A549 (cell line): ENCODE data around the gene RPL27. TPM values are rescaled to one million over a fixed set of nuclear protein-coding genes. Genes with fewer than 3 reads are reported as not detected.

Source experiments
- ATAC-seq, 2 experiments: fragments of 200-7000 bp in 1 of 2; fragments of >200 bp in 1 of 2; cut with Nextera tagmentation in 1 of 2; cut with Tn5 transposase in 1 of 2; 3 replicates each; pipeline versions ENCODE4 v1.8.0 to v1.9.1; 2018 to 2020; ENCODE audit warnings: mild to moderate bottlenecking in 1 of 2, moderate library complexity in 1 of 2
- CTCF ChIA-PET: fragments of 300-600 bp; sonication (Branson Sonifier 250); formaldehyde crosslinking; extraction: SDS; loops from one replicate; lab custom pipeline; 2021; ENCODE audit warnings: antibody characterized with exemption, inconsistent platforms; lab: Yijun Ruan, JAX
- POLR2A ChIA-PET: fragments of 350-600 bp; formaldehyde crosslinking; extraction: SDS; loops from one replicate; lab custom pipeline; 2021; ENCODE audit warnings: antibody characterized with exemption, inconsistent platforms; lab: Yijun Ruan, JAX
- DNase-seq, 2 experiments: peaks; one replicate each; pipeline versions ENCODE4 v3.0.0 to v3.0.0-alpha.2; 2011 to 2016; ENCODE audit warnings: low read depth in 1 of 2, low spot score in 1 of 2
- FAIRE-seq: peaks from 2 replicates; lab custom pipeline; 2011; peaks lifted over from hg19 to GRCh38; lab: Jason Lieb, UNC
- H3K27ac ChIP-seq, 2 experiments: fragments of >200 bp; sonication (Bioruptor Twin); formaldehyde crosslinking; 3 replicates each; pipeline ENCODE4 v1.5.1; 2016 to 2017
- H3K4me1 ChIP-seq: fragments of >200 bp; sonication (Bioruptor Twin); formaldehyde crosslinking; 3 replicates; pipeline ENCODE4 v1.6.1; 2016
- H3K4me2 ChIP-seq: fragments of >200 bp; sonication (Bioruptor Twin); formaldehyde crosslinking; 3 replicates; pipeline ENCODE4 v1.6.1; 2016
- H3K4me3 ChIP-seq: fragments of >200 bp; sonication (Bioruptor Twin); formaldehyde crosslinking; 3 replicates; pipeline ENCODE4 v1.5.1; 2016
- H3K9me3 ChIP-seq: fragments of >200 bp; sonication (Bioruptor Twin); formaldehyde crosslinking; 3 replicates; pipeline ENCODE4 v1.6.1; 2016
- BCL3 ChIP-seq: fragments of >200 bp; sonication (Bioruptor Twin); formaldehyde crosslinking; IDR thresholded peaks from 3 replicates; pipeline ENCODE4 v1.6.1; 2016
- BHLHE40 ChIP-seq: IDR thresholded peaks from 2 replicates; pipeline ENCODE4 v1.6.1; 2012; ENCODE audit warnings: low read depth, low read length, inconsistent platforms
- CHD2 ChIP-seq: fragments of 150-350 bp; IDR thresholded peaks from 2 replicates; pipeline ENCODE4 v1.6.1; 2014; ENCODE audit warnings: low read length; ENCODE audit not compliant: partially characterized antibody
- EP300 ChIP-seq, 2 experiments: fragments of >200 bp; sonication (Bioruptor Twin); formaldehyde crosslinking; IDR thresholded peaks; 2 replicates in 1 of 2; 3 replicates in 1 of 2; pipeline ENCODE4 v1.6.1; 2016 to 2017
- ESRRA ChIP-seq: fragments of 150-350 bp; IDR thresholded peaks from 2 replicates; pipeline ENCODE4 v1.6.1; 2014; ENCODE audit warnings: mild to moderate bottlenecking, low read length, borderline replicate concordance
- FOSB ChIP-seq: fragments of 250-450 bp; sonication (Bioruptor Pico); IDR thresholded peaks from 2 replicates; pipeline ENCODE4 v1.5.0; 2020; ENCODE audit warnings: mild to moderate bottlenecking, moderate library complexity
- FOSL2 ChIP-seq, 2 experiments: fragments of 450-650 bp in 1 of 2; fragments of >200 bp in 1 of 2; sonication (Bioruptor Twin) in 1 of 2; formaldehyde crosslinking; IDR thresholded peaks; 2 replicates each; pipeline versions ENCODE4 v1.5.0 to v1.6.1; 2016 to 2020; ENCODE audit warnings: mild to moderate bottlenecking in 1 of 2, moderate library complexity in 1 of 2
- GATA3 ChIP-seq: IDR thresholded peaks from 2 replicates; pipeline ENCODE4 v1.6.1; 2012; ENCODE audit warnings: borderline replicate concordance
- HDAC2 ChIP-seq: fragments of 200-600 bp; sonication (generic); IDR thresholded peaks from 2 replicates; pipeline ENCODE4 v1.6.1; 2016
- HOXA7 ChIP-seq: fragments of 250-450 bp; sonication (Bioruptor Pico); IDR thresholded peaks from 2 replicates; pipeline ENCODE4 v1.5.0; 2020; ENCODE audit warnings: mild to moderate bottlenecking, moderate library complexity
- HOXB5 ChIP-seq: fragments of 250-450 bp; sonication (Bioruptor Pico); IDR thresholded peaks from 2 replicates; pipeline ENCODE4 v1.5.0; 2020; ENCODE audit warnings: mild to moderate bottlenecking, moderate library complexity
- JUN ChIP-seq, 2 experiments: fragments of >200 bp; sonication (Bioruptor Twin); formaldehyde crosslinking; IDR thresholded peaks; 2 replicates in 1 of 2; 3 replicates in 1 of 2; pipeline ENCODE4 v1.6.1; 2016 to 2017
- KDM5A ChIP-seq: fragments of 200-600 bp; sonication (generic); IDR thresholded peaks from 2 replicates; pipeline ENCODE4 v1.6.1; 2016; ENCODE audit warnings: antibody characterized with exemption, mild to moderate bottlenecking
- MAFK ChIP-seq: fragments of 450-650 bp; IDR thresholded peaks from 2 replicates; pipeline ENCODE4 v1.6.1; 2014; ENCODE audit not compliant: partially characterized antibody
- MAZ ChIP-seq: fragments of 150-350 bp; IDR thresholded peaks from 2 replicates; pipeline ENCODE4 v1.6.1; 2014; ENCODE audit warnings: antibody characterized with exemption, low read depth, low read length, borderline replicate concordance
- POLR2A ChIP-seq: IDR thresholded peaks from 2 replicates; pipeline ENCODE4 v1.6.1; 2012; ENCODE audit warnings: mild to moderate bottlenecking, low read length
- RARB ChIP-seq: fragments of 250-450 bp; sonication (Bioruptor Pico); IDR thresholded peaks from 2 replicates; pipeline ENCODE4 v1.8.0; 2021; ENCODE audit warnings: mild to moderate bottlenecking, moderate library complexity
- RCOR1 ChIP-seq: fragments of 150-350 bp; IDR thresholded peaks from 2 replicates; pipeline ENCODE4 v1.6.1; 2014; ENCODE audit warnings: antibody characterized with exemption, low read length, low read depth
- USF2 ChIP-seq: fragments of 450-650 bp; IDR thresholded peaks from 2 replicates; pipeline ENCODE4 v1.6.1; 2014; ENCODE audit warnings: antibody characterized with exemption
- ZC3H11A ChIP-seq: fragments of 450-650 bp; IDR thresholded peaks from 2 replicates; pipeline ENCODE4 v1.6.1; 2014; ENCODE audit warnings: antibody characterized with exemption, mild to moderate bottlenecking
- ZNF302 ChIP-seq: fragments of 250-450 bp; sonication (Bioruptor Pico); IDR thresholded peaks from 2 replicates; pipeline ENCODE4 v1.9.0; 2021; ENCODE audit warnings: inconsistent platforms, mild to moderate bottlenecking, moderate library complexity
- ZSCAN20 ChIP-seq: fragments of 250-450 bp; sonication (Bioruptor Pico); IDR thresholded peaks from 2 replicates; pipeline ENCODE4 v1.8.0; 2022; ENCODE audit warnings: mild to moderate bottlenecking, moderate library complexity
- WGBS: methylation state at CpG from one replicate; pipeline ENCODE4 v1.1.6; 2017; ENCODE audit errors: missing lambda C conversion rate; 5-methylcytosine and 5-hydroxymethylcytosine counted together
- polyA plus RNA-seq, 4 experiments: library from polyadenylated mRNA; depleted of rRNA in 3 of 4; stranded (reverse); fragments of >200 nt; fragmentation: RNase III in 1 of 4; extraction: RNeasy Plus Mini Kit Qiagen cat#74134 plus additional on column Dnase treatment in 1 of 4; gene quantifications; 2 replicates in 3 of 4; 3 replicates in 1 of 4; pipeline ENCODE4 v1.2.3, GENCODE V29; 2011 to 2017
- TF ChIP-seq, protein P1 (sequence below): IDR thresholded peaks from 2 replicates; pipeline ENCODE4 v1.6.1; 2012
- TF ChIP-seq, protein P2 (sequence below): fragments of >200 bp; sonication (Bioruptor Twin); formaldehyde crosslinking; IDR thresholded peaks from 3 replicates; pipeline ENCODE4 v1.5.1; 2016
- TF ChIP-seq, protein P3 (sequence below): fragments of 250-450 bp; sonication (Bioruptor Pico); IDR thresholded peaks from 2 replicates; pipeline ENCODE4 v1.5.0; 2021; ENCODE audit warnings: mild to moderate bottlenecking, moderate library complexity, borderline replicate concordance

The RPL27 gene
- polyA plus RNA-seq, 2 of the 4 experiments (the other 2 are of a cell fraction): 2,894 to 5,746 TPM

DNA sequence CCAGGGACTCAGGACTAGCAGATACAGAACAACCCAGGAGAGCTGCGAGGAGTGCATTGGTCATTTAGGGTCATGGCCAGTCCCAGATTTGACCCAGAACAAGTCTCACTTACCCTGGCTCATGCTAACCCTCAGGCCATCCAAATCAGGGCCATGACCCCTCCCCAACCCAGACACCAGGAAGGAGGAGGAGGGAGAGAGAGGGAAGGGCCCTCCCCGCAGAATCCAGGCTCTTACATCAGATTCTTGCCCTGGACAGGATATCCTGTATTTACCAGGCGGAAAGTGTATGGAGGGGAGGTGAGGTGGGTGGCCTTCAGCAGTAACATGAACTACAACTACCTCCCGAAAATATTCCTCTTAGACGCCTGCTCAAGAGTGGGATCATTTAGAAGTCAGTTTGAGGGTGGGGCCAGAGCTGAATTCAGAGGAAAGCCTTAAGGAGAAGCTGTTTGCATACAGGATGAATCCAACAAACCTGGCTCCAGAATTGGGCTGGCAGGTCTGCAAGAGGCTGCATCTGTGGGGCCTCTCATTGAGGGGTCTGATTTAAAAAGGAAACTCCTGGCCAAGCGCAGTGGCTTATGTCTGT is 21.9 kb downstream of the RPL27 start:
- Histone ChIP-seq H3K4me3 (no peak overlapping the region), H3K27ac (peak overlapping the region; percentile 6 to 92; a peak in 4 of 6 replicates), H3K4me1 (peaks cover 29% of the 10 kb centered on the region), H3K9me3 (no peaks in the 10 kb centered on the region), H3K4me2 (peak overlapping the region; percentile 98)
- no peak for TF ChIP-seq MAZ
- TF ChIP-seq MAFK: no peak
- TF ChIP-seq EP300 (IDR thresholded peaks at IDR 0.05): no peak
- TF ChIP-seq RCOR1: no peak
- TF ChIP-seq FOSL2 (IDR thresholded peaks at IDR 0.05): no peak
- TF ChIP-seq FOSL2 (CRISPR knock-in tag; IDR thresholded peaks at IDR 0.05): no peak
- TF ChIP-seq, protein P1, sequence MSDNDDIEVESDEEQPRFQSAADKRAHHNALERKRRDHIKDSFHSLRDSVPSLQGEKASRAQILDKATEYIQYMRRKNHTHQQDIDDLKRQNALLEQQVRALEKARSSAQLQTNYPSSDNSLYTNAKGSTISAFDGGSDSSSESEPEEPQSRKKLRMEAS: no peak
- TF ChIP-seq BCL3: no peak
- ChIA-PET CTCF (interaction anchor here (1.0 to 3.1 kb wide), 4 partner anchors 7 to 22 kb away, joined by 3 to 11 read pairs (median 7); partner anchors contain the start of gene RPL27), POLR2A (interaction anchor here (1.1 to 6.0 kb wide), 3 partner anchors 13 to 296 kb away, joined by 3 to 40 read pairs (median 14); partner anchors contain the start of genes IFI35 and RPL27)
- FAIRE-seq (no peak), ATAC-seq (no peak), DNase-seq (no peak)
- WGBS: 78% methylated on average over 5 of the region's 6 CpGs

DNA sequence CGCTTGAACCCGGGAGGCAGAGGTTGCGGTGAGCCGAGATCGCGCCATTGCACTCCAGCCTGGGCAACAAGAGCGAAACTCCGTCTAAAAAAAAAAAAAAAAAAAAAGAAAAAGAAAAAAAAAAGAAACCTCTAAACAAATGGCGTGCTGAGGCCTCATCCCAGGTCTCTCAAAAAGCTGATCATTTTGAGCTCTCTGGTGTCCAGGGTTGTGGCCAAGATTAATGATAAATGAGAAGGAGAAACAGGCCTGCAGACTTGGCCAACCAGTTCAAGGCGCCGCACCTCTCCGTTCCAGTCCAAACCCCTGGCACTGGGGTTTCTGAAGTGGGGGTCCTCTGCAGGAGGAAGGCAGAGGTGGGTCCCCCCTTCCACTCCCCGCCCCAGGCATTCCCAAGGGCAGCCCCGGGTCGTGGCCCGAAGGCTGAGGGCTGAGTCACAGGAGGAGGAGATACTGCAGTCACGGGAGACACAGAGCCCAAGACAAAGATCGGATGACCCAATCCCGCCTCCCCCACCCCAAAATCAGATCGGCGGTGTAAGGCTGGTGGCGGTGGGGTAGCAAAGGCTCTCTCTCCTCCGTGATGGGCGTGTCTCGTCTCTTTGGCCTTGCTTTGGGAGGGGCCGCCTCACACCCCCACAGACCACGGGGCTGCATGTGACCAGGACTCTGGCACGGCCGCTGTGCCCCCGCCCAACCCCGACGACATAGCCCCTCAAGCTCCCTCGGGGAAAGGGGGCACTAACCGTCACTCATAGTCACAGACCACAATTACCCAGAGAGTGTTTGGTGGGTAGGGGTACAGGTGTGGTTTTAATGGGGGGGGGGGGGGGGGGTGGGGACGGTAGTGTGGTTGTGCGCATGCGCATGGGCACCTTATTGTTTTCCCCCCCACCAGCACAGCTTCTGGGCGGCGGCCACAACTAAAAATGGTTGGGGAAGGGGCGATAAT is 22.8 kb downstream of the RPL27 start:
- H3K4me2 ChIP-seq: peak overlapping the region; percentile 98
- ChIA-PET CTCF (interaction anchor here (0.6 to 3.1 kb wide), 7 partner anchors 8 to 551 kb away, joined by 3 to 11 read pairs (median 7); partner anchors contain the start of gene RPL27), POLR2A (interaction anchor here (0.8 to 6.0 kb wide), 5 partner anchors 14 to 311 kb away, joined by 3 to 40 read pairs (median 7); partner anchors contain the start of genes IFI35 and RPL27)
- DNase-seq (peak; percentile 70 to 89), ATAC-seq (peak; percentile 49 to 58), FAIRE-seq (no peak)
- peak overlapping the region; percentile 69 for H3K4me3 ChIP-seq
- no peaks in the 10 kb centered on the region for H3K9me3 ChIP-seq
- WGBS: 24% methylated on average over 39 of the region's 40 CpGs
- no peak for TF ChIP-seq HDAC2
- peak in 1 of 2 experiments; percentile 29; a peak in 1 of 5 replicates for TF ChIP-seq JUN (IDR thresholded peaks at IDR 0.05)
- TF ChIP-seq, protein P1: peak; percentile 55; the same call in 1 of the 2 replicates
- TF ChIP-seq, protein P2, sequence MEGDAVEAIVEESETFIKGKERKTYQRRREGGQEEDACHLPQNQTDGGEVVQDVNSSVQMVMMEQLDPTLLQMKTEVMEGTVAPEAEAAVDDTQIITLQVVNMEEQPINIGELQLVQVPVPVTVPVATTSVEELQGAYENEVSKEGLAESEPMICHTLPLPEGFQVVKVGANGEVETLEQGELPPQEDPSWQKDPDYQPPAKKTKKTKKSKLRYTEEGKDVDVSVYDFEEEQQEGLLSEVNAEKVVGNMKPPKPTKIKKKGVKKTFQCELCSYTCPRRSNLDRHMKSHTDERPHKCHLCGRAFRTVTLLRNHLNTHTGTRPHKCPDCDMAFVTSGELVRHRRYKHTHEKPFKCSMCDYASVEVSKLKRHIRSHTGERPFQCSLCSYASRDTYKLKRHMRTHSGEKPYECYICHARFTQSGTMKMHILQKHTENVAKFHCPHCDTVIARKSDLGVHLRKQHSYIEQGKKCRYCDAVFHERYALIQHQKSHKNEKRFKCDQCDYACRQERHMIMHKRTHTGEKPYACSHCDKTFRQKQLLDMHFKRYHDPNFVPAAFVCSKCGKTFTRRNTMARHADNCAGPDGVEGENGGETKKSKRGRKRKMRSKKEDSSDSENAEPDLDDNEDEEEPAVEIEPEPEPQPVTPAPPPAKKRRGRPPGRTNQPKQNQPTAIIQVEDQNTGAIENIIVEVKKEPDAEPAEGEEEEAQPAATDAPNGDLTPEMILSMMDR: no peak
- no peak for TF ChIP-seq KDM5A
- TF ChIP-seq POLR2A: 0 out of 2 replicates have a peak, but pooled peaks have one; percentile 21
- TF ChIP-seq CHD2: no peak
- TF ChIP-seq, protein P3, sequence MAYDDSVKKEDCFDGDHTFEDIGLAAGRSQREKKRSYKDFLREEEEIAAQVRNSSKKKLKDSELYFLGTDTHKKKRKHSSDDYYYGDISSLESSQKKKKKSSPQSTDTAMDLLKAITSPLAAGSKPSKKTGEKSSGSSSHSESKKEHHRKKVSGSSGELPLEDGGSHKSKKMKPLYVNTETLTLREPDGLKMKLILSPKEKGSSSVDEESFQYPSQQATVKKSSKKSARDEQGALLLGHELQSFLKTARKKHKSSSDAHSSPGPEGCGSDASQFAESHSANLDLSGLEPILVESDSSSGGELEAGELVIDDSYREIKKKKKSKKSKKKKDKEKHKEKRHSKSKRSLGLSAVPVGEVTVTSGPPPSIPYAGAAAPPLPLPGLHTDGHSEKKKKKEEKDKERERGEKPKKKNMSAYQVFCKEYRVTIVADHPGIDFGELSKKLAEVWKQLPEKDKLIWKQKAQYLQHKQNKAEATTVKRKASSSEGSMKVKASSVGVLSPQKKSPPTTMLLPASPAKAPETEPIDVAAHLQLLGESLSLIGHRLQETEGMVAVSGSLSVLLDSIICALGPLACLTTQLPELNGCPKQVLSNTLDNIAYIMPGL (CRISPR knock-in tag): no peak
- TF ChIP-seq HOXA7 (CRISPR knock-in tag): no peak
- no peak for TF ChIP-seq FOSB
- TF ChIP-seq ESRRA: no peak
- no peak for TF ChIP-seq ZNF302 (CRISPR knock-in tag)
- no peak for TF ChIP-seq GATA3
- peak; percentile 37; the same call in 1 of the 2 replicates for TF ChIP-seq BHLHE40
- TF ChIP-seq USF2: peak; percentile 72
- TF ChIP-seq ZSCAN20 (CRISPR knock-in tag): no peak
- no peak for TF ChIP-seq RARB
- TF ChIP-seq ZC3H11A: no peak
- no peak for TF ChIP-seq FOSL2 (IDR thresholded peaks at IDR 0.05)
- peak; percentile 81 for TF ChIP-seq FOSL2 (CRISPR knock-in tag; IDR thresholded peaks at IDR 0.05)
- 0 out of 2 replicates have a peak, but pooled peaks have one; percentile 48 for TF ChIP-seq HOXB5 (CRISPR knock-in tag)
- peak overlapping the region; percentile 91 to 92 for H3K27ac ChIP-seq
- H3K4me1 ChIP-seq: peaks cover 29% of the 10 kb centered on the region
